UCSD-AML1 (cell line): ENCODE measurements around the gene TCF12.
A peak's percentile ranks its signal among the peaks of the same experiment; 100 is the strongest.
"Not testable (repeated sequence)": the region's sequence is repeated elsewhere in the genome, so short reads cannot be mapped to it uniquely, and the experiment has no call there.

ENCODE experiments used
- DNase-seq: peaks from one replicate; lab custom pipeline; 2025; ENCODE audit not compliant: unreplicated experiment; lab: John Stamatoyannopoulos, UW

TCF12 gene

DNA sequence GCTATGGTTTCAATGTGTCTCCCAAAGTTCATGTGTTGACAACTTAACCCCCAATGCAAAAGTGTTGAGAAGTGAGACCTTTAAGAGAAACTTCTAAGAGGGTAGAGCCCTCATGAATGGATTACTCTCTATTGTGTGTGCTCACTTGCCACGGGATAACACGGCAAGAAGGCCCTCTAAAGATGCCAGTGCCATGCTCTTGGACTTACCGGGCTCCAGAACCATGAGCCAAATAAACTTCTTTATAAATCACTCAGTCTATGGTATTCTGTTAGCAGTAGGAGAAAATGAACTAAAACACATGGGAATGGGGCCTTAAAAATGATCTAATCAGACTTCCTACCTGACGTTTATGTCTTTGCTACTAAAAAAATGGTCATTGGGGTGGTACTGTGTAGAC, 2.6 kb upstream of the TCF12 start:
- DNase-seq = no peak

GRCh38 chr15:56916825-56917477, 1.5 kb upstream of the TCF12 start:
- no peak for DNase-seq

- no peak for DNase-seq
These were observed 795 bp upstream of the TCF12 start for GRCh38 chr15:56917652-56918045.

DNA sequence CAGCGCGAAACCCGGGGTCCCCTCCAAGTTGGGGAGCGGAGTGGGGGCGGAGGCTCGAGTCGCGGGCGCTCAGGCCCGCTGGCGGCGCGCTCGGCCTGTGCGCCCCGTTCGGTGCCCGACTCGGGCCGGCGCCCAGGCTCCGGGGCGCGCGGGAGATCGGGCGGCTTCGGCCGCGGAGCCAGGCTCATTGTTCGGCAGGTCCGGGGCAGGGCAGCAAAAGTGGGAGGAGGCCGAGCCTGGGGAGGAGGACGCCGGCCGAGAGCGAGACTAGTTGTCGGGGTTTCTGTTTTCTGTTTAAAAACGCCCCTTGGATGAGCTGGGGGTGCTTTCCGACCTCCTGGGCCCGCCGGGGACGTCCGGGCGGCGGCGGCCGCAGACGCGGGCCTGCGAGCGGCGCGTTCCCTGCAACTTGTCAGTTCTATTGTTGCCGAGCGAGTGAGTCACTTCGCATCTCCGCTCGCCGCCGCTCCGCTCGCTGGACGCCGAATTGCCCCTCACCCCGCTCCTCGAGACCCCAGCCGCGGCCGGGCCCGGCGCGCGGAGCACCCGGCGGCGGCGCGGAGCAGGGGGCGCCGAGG, 676 bp downstream of the TCF12 start:
- DNase-seq = peak; percentile 63

DNA sequence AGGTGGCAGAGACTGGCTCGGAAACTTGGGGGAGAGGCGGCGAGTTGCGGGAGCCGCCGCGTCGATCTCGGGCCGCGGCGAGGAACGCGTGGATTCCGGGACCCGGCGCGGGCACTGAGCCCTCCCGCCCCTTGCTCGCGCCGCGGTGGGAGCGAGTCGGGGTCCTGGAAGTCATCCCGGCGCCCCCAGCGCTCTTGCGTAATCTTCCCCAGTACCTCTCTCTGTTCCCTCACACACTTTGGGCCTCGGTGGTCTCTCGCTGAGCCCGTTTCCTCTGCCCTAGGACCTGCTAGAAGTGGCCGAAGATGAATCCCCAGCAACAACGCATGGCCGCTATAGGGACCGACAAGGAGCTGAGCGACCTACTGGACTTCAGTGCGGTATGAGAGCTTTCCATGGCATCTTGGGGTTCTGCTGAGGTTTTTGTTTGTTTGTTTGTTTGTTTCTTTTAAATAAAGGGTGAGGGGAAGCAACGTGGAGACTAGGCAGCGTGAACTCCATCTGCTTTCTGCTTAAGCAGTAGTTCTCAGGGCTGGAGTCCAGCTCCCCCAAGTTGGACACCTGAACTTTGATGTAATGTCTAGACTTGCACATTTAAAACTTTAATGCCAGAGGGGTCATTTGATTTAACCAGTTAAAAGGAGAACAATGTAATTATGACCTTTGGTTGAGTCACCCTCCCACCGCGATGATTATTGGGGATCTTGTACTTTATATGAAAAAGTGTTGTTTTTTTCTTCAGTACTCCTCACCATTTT, 1.3 kb downstream of the TCF12 start:
- DNase-seq = peak; percentile 63

- no peak for DNase-seq
These were observed 1.9 kb downstream of the TCF12 start for GRCh38 chr15:56920367-56920627.

DNA sequence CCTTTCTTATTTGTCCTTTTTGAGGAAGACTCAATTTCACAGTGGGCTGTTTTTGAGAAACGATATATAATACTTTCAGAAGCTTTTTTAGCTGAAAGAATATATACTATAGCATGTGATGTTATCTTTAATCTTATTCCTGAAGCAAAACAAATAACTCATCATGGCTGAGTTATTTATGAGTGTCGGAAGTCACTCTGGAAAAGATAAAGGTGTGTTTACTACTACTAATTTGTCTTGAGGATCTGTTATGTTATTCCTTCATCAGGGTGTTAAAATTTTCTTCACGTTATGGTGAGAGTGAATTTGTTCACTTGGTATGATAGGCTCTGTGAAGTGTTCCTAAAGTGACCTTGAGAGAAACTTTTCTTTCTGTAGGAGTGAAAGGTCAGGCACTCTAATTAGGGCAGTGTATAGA, 4.7 kb downstream of the TCF12 start:
- no peak for DNase-seq

GRCh38 chr15:56927816-56928215, 9.4 kb downstream of the TCF12 start:
- DNase-seq = no peak

- no peak for DNase-seq
These were observed 11.0 kb downstream of the TCF12 start for GRCh38 chr15:56929399-56929798.

DNA sequence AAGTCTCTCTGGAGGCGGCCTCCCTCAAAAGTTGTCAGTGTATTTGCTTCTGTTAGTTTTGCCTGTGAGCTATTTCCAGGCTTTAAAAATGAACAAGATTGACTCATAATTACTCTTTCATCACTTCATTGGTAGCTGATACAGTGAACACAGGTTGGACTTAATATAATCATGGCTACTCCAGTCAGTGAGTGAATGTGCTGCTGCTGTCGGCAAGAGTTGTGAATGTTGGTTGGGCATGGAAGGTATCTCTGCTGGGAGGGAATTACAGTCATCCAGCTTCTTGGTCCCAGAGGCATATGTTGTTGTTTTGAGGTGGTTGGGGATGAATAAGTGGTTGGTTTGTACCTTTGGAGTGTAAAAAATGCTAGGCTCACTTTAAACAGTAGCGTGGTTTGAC, 11.5 kb downstream of the TCF12 start:
- DNase-seq = no peak

GRCh38 chr15:56930669-56931313, 12.3 kb downstream of the TCF12 start:
- no peak for DNase-seq

DNA sequence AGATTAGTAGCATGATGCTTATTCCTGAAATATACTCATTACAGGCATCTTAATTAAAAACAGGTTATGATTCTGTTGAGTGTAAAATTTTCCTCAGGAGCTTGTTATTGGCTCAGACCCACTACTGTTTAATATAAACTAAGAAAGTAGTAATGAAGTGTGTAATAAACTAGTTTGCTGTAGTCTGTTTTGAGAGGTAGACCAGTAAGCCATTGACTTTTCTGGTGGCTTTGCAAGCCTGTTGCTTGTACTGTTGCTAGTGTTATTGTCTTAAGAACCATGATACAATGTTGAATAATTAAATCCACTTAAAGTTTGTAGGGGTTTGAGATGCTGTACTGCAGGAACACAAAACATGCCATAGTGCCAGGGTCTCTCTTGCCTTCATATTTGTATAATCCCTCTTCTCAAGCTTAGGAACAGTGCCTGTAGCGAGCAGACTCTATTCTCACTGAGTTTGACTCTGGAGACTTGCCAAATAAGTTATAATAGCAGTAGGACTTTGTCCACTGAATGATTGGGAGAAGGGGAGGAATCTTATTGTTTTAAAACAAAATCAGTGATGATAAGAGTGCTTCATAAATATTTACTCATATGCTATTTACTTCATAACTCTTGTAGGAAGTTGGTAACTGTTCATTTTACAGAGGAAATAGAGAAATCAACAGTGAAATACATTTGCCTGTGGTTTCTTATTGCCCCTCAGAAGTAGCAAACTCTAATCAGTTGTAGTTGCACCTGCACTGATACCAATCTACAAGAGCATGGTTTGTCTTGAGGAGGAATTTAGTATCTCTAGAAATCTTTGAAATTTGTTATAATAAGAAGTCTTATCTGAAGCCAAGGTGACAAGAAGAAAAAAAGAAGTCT, 13.4 kb downstream of the TCF12 start:
- DNase-seq = no peak

DNA sequence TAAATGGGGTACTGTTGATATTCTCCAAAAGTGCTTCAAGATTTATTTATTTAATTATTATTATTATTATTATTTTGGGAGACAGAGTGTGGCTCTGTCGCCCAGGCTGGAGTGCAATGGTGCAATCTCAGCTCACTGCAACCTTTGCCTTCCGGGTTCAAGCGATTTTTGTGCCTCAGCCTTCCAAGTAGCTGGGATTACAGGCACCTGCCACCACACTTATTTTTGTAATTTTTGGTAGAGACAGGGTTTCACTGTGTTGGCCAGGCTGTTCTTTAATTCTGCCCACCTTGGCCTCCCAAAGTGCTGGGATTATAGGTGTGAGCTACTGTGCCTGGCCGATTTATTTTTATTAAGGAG, 14.0 kb downstream of the TCF12 start:
- DNase-seq = not testable (repeated sequence)

GRCh38 chr15:56933410-56933809, 15.0 kb downstream of the TCF12 start:
- no peak for DNase-seq

- DNase-seq = no peak
These were observed 15.4 kb downstream of the TCF12 start for GRCh38 chr15:56933811-56934210.

DNA sequence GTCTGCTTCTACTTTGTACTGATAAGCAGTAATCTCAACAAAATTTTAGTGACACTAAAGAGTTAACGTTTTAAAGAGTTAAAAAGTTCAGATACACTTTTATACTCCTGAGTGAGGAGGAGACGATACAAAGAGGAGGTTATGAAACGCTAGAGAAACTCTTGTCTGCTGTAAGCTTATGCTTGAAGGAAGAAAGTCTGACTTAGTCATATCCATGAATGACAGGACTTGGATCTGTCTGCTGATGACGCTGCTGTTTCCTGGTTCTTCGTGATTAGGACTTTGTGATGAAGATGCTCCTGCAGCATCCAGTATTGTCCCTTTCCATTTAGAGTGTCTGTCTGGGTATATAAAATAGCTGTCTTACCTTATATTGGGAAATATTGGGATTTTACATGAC, 15.8 kb downstream of the TCF12 start:
- no peak for DNase-seq

DNA sequence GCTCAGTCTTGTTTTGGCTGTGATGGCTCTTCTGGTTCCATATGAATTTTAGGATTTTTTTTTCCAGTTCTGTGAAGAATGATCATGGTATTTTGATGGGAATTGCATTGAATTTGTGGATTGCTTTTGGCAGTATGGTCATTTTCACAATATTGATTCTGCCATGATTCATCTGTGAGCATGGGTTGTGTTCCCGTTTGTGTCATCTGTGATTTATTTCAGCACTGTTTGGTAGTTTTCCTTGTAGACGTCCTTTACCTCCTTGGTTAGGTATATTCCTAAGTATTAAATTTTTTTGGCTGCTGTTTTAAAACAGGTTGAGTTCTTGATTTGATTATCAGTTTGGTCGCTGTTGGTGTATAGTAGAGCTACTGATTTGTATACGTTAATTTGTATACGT, 18.5 kb downstream of the TCF12 start:
- no peak for DNase-seq

DNA sequence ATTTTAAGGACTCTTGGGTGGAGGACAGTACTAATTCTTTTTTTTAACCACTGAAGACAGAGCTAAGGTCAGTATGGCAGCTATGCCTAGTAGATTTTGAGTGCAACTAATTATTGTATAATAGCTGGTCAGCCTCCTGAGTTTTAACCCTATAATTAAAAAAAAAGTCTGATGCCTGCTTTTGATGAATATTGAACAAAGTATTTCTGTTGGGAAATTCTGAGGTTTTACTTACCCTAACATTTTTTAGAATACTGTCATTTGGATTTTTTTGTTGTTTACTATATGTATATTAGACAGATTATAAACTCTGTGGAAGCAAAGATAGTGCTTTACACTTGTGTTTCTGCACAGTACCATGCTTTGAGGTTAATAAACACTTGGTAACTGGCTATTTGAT, 20.8 kb downstream of the TCF12 start:
- DNase-seq = no peak

DNA sequence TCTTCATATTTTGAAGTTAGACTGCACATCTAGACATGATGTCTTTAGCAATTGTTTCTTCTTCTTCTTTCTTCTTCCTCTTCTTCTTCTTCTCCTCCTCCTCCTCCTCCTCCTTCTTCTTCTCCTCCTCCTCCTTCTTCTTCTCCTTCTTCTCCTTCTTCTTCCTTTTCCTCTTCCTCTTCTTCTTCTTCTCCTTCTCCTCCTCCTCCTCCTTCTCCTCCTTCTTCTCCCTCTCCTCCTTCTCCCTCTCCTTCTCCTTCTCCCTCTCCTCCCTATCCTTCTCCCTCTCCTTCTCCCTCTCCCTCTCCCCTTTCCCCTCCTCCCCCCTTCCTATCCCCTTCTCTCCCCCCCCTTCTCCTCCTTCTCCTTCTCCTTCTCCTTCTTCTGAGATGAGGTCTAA, 21.9 kb downstream of the TCF12 start:
- DNase-seq = no peak

- no peak for DNase-seq
These were observed 23.7 kb downstream of the TCF12 start for GRCh38 chr15:56942118-56942517.

- DNase-seq = no peak
These were observed 25.0 kb downstream of the TCF12 start for GRCh38 chr15:56943403-56943802.
